B cell (primary cell): ENCODE data around the gene C20orf202. TPM values are rescaled to one million over a fixed set of nuclear protein-coding genes. Genes with fewer than 3 reads are reported as not detected.
"Not testable (repeated sequence)": the region's sequence is repeated elsewhere in the genome, so short reads cannot be mapped to it uniquely, and the experiment has no call there.

Source experiments
- ATAC-seq: fragments of 200-7000 bp; cut with Tn5 transposase; one replicate; pipeline ENCODE4 v1.10.0; 2021; ENCODE audit warnings: low read depth, mild to moderate bottlenecking, moderate number of reproducible peaks, moderate library complexity
- CTCF ChIA-PET: fragments of 350-600 bp; sonication (Branson Sonifier 250); formaldehyde crosslinking; loops from one replicate; lab custom pipeline; 2021; ENCODE audit warnings: antibody characterized with exemption, inconsistent platforms; lab: Charles Lee
- POLR2A ChIA-PET: fragments of 350-600 bp; sonication (Branson Sonifier 250); formaldehyde crosslinking; loops from one replicate; lab custom pipeline; 2021; ENCODE audit warnings: antibody characterized with exemption; lab: Charles Lee
- DNase-seq: peaks from one replicate; pipeline ENCODE4 v3.0.0; 2013
- H2AFZ ChIP-seq: 2 replicates; pipeline ENCODE4 v1.6.1; 2012; ENCODE audit warnings: mild to moderate bottlenecking, low read depth, low read length; ENCODE audit not compliant: insufficient read depth, poor library complexity, severe bottlenecking
- H3K27ac ChIP-seq, 2 donors: 1 replicate in 1 of 2; 2 replicates in 1 of 2; pipeline ENCODE4 v1.5.1; 2012 to 2013; ENCODE audit warnings: low read length in 2 of 2, mild to moderate bottlenecking in 2 of 2, moderate library complexity in 1 of 2
- H3K27me3 ChIP-seq, 4 experiments: fragments of 200-600 bp in 1 of 4; sonication (generic) in 1 of 4; replicated peaks in 1 of 4; 1 replicate in 2 of 4; 2 replicates in 2 of 4; pipeline versions ENCODE4 v1.6.1 to v1.7.0; 2013 to 2016; ENCODE audit warnings: low read length in 3 of 4, mild to moderate bottlenecking in 2 of 4, mixed read lengths in 1 of 4, moderate library complexity in 1 of 4; ENCODE audit not compliant: insufficient read depth in 4 of 4, control insufficient read depth in 3 of 4; ENCODE audit errors: control extremely low read depth in 1 of 4
- H3K36me3 ChIP-seq, 2 experiments: replicated peaks in 1 of 2; 1 replicate in 1 of 2; 2 replicates in 1 of 2; pipeline versions ENCODE4 v1.6.1 to v1.7.1; 2013; ENCODE audit warnings: low read length in 1 of 2; ENCODE audit not compliant: insufficient read depth in 2 of 2, control insufficient read depth in 1 of 2; ENCODE audit errors: control extremely low read depth in 1 of 2, extremely low read depth in 1 of 2
- H3K4me1 ChIP-seq, 2 donors: fragments of 200-600 bp in 1 of 2; sonication (generic) in 1 of 2; 1 replicate in 1 of 2; 2 replicates in 1 of 2; pipeline versions ENCODE4 v1.5.1 to v1.6.1; 2013 to 2017; ENCODE audit warnings: low read length in 2 of 2; ENCODE audit not compliant: control insufficient read depth in 2 of 2, insufficient read depth in 2 of 2
- H3K4me2 ChIP-seq: replicated peaks from 2 replicates; pipeline ENCODE3; 2012; ENCODE audit warnings: mild to moderate bottlenecking, low read depth, low read length; ENCODE audit not compliant: poor library complexity, severe bottlenecking
- H3K4me3 ChIP-seq, 5 experiments: fragments of 200-600 bp in 1 of 5; sonication (generic) in 1 of 5; 1 replicate in 3 of 5; 2 replicates in 2 of 5; pipeline versions ENCODE4 v1.5.1 to v1.7.0; 2011 to 2016; ENCODE audit warnings: low read length in 4 of 5, mild to moderate bottlenecking in 4 of 5, low read depth in 2 of 5, control low read depth in 1 of 5, moderate library complexity in 1 of 5; ENCODE audit not compliant: insufficient read depth in 1 of 5; ENCODE audit errors: control extremely low read depth in 1 of 5, extremely low read depth in 1 of 5
- H3K79me2 ChIP-seq: fragments of 200-600 bp; sonication (generic); one replicate; pipeline ENCODE4 v1.6.0; 2016; ENCODE audit warnings: low read length; ENCODE audit not compliant: control insufficient read depth, insufficient read depth
- H3K9ac ChIP-seq: fragments of 200-600 bp; sonication (generic); 2 replicates; pipeline ENCODE4 v1.6.1; 2017; ENCODE audit warnings: mild to moderate bottlenecking, low read length, moderate library complexity
- H3K9me3 ChIP-seq, 3 donors: one replicate each; pipeline versions ENCODE4 v1.6.1 to v1.7.1; 2013; ENCODE audit warnings: low read length in 2 of 3; ENCODE audit not compliant: control insufficient read depth in 2 of 3, insufficient read depth in 1 of 3; ENCODE audit errors: control extremely low read depth in 1 of 3
- H4K20me1 ChIP-seq: 2 replicates; pipeline ENCODE4 v1.6.0; 2012; ENCODE audit warnings: mild to moderate bottlenecking, low read length; ENCODE audit not compliant: insufficient read depth, control insufficient read depth, poor library complexity, severe bottlenecking
- H3K27ac Mint-ChIP-seq: one replicate; pipeline ENCODE4 v1.8.0; 2021; ENCODE audit warnings: mixed read lengths
- H3K27me3 Mint-ChIP-seq: one replicate; pipeline ENCODE4 v1.8.0; 2021; ENCODE audit warnings: mixed read lengths
- H3K4me1 Mint-ChIP-seq: one replicate; pipeline ENCODE4 v1.8.0; 2021; ENCODE audit warnings: mixed read lengths
- H3K4me3 Mint-ChIP-seq: one replicate; pipeline ENCODE4 v1.8.0; 2021; ENCODE audit warnings: mixed read lengths
- H3K9me3 Mint-ChIP-seq: one replicate; pipeline ENCODE4 v1.8.0; 2022; ENCODE audit warnings: mixed read lengths; ENCODE audit not compliant: insufficient read depth
- CTCF ChIP-seq: fragments of 200-600 bp; IDR thresholded peaks from one replicate; pipeline ENCODE4 v1.8.0; 2022; ENCODE audit warnings: antibody characterized with exemption, mild to moderate bottlenecking
- EZH2 ChIP-seq: IDR thresholded peaks from 2 replicates; pipeline ENCODE4 v1.6.1; 2012; ENCODE audit warnings: borderline replicate concordance, low read depth, mild to moderate bottlenecking, moderate library complexity, low read length; ENCODE audit not compliant: insufficient read depth, poor library complexity, severe bottlenecking
- WGBS: methylation state at CpG from one replicate; pipeline ENCODE4 v1.1.5; 2013; ENCODE audit warnings: missing lambda C conversion rate; ENCODE audit not compliant: insufficient coverage; 5-methylcytosine and 5-hydroxymethylcytosine counted together
- intact Hi-C: fragments of 100-400 bp; cut with micrococcal nuclease; formaldehyde crosslinking; loops from one replicate; pipeline ENCODE4 v1.10.0; 2022
- polyA plus RNA-seq: library from polyadenylated mRNA; depleted of rRNA; stranded (reverse); fragments of >200 nt; gene quantifications from 2 replicates; pipeline ENCODE4 v1.2.3, GENCODE V29; 2012
- total RNA-seq, 2 donors: library from RNA; stranded (reverse); fragments of 120-200 nt in 1 of 2; gene quantifications; 1 replicate in 1 of 2; 2 replicates in 1 of 2; pipeline versions ENCODE4 v1.2.3 to v1.2.4, GENCODE V29; 2013 to 2022

The C20orf202 gene
- total and polyA plus RNA-seq, 2 donors (not counting 1 experiment from before 2014, with no cell fraction given) = 0.07 TPM; not detected in 1

- no peaks in the 10 kb centered on the region for H3K9me3 Mint-ChIP-seq
- no peak for TF ChIP-seq CTCF
- no peak for TF ChIP-seq EZH2
- ATAC-seq = no peak
- Histone ChIP-seq H3K4me3 (no peak overlapping the region), H3K79me2 (no peaks in the 10 kb centered on the region), H4K20me1 (no peaks in the 10 kb centered on the region), H3K27ac (no peak overlapping the region), H3K36me3 (no peaks in the 10 kb centered on the region), H3K4me1 (no peaks in the 10 kb centered on the region), H3K4me2 (no peak overlapping the region), H3K9ac (no peak overlapping the region), H2AFZ (no peak overlapping the region), H3K27me3 (peaks cover 0 to 13% (median 4%) of the 10 kb centered on the region in 4 experiments), H3K9me3 (no peaks in the 10 kb centered on the region)
- CTCF ChIA-PET = no interaction called here
- peaks cover 21% of the 10 kb centered on the region for H3K27me3 Mint-ChIP-seq
- no peak for DNase-seq
- H3K4me3 Mint-ChIP-seq = no peak overlapping the region
- no peaks in the 10 kb centered on the region for H3K4me1 Mint-ChIP-seq
- POLR2A ChIA-PET = no interaction called here
- intact Hi-C loops = no loop called here
- WGBS = no CpG with 5 or more reads among the region's 2 CpGs
- H3K27ac Mint-ChIP-seq = no peak overlapping the region
Measured at GRCh38 chr20:1245578-1245977, 42.3 kb downstream of the C20orf202 start.

- DNase-seq (no peak), ATAC-seq (no peak)
- Mint-ChIP-seq H3K27ac (no peak overlapping the region), H3K4me1 (no peaks in the 10 kb centered on the region), H3K9me3 (no peaks in the 10 kb centered on the region), H3K4me3 (no peak overlapping the region), H3K27me3 (peaks cover 17% of the 10 kb centered on the region)
- Histone ChIP-seq H3K79me2 (no peaks in the 10 kb centered on the region), H4K20me1 (no peaks in the 10 kb centered on the region), H3K27ac (no peak overlapping the region), H3K4me2 (no peak overlapping the region), H3K9ac (no peak overlapping the region), H3K9me3 (no peaks in the 10 kb centered on the region), H2AFZ (no peak overlapping the region), H3K36me3 (no peaks in the 10 kb centered on the region), H3K27me3 (peaks cover 0 to 3% (median 1%) of the 10 kb centered on the region in 4 experiments), H3K4me3 (no peak overlapping the region), H3K4me1 (no peaks in the 10 kb centered on the region)
- intact Hi-C loops = no loop called here
- TF ChIP-seq EZH2 (no peak), CTCF (no peak)
- POLR2A ChIA-PET = no interaction called here
- CTCF ChIA-PET = no interaction called here
Measured at GRCh38 chr20:1247689-1248088, 44.4 kb downstream of the C20orf202 start.

- peaks cover 0 to 15% (median 3%) of the 10 kb centered on the region in 4 experiments for H3K27me3 ChIP-seq
- H3K9ac ChIP-seq, H3K4me3 ChIP-seq, H3K4me2 ChIP-seq, H3K4me1 ChIP-seq, H3K27ac Mint-ChIP-seq, CTCF ChIA-PET, ATAC-seq, POLR2A ChIA-PET, H4K20me1 ChIP-seq, H3K9me3 ChIP-seq, H3K27ac ChIP-seq, DNase-seq, intact Hi-C loops, H3K9me3 Mint-ChIP-seq, H3K4me1 Mint-ChIP-seq, H3K36me3 ChIP-seq, H2AFZ ChIP-seq, H3K79me2 ChIP-seq, H3K4me3 Mint-ChIP-seq: not testable (repeated sequence)
- H3K27me3 Mint-ChIP-seq = peaks cover 27% of the 10 kb centered on the region
- no CpG with 5 or more reads among the region's 2 CpGs for WGBS
Measured at GRCh38 chr20:1250282-1250681, 47.0 kb downstream of the C20orf202 start.
